ENCODE measurements around the gene PACS1.

Gene PACS1

GRCh38 chr11:66278363-66279091 is 208.5 kb downstream of the PACS1 start:
- no peak for DNase-seq

GRCh38 chr11:66279092-66279734 is 209.1 kb downstream of the PACS1 start:
- no peak for DNase-seq

DNA sequence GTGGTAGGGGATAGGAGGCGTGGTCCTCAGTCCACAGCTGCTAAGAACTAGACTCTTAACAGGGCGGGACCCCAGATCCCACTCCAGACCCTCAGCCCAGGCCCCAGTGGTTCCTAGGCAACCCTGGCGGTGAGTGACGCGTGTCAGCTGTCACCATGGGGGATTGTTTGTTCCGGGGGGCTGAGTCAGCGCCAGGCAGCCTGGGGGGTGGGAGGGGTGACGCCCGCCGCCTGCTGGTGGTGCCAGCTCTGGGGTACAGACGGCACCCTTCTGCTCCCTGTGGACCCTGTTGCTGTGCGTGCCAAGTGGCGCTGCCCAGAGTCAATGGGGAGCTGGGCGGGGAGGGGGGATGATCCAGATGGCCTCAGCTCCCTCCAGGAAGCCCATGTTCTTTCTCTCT is 210.4 kb downstream of the PACS1 start:
- no peak for DNase-seq

DNA sequence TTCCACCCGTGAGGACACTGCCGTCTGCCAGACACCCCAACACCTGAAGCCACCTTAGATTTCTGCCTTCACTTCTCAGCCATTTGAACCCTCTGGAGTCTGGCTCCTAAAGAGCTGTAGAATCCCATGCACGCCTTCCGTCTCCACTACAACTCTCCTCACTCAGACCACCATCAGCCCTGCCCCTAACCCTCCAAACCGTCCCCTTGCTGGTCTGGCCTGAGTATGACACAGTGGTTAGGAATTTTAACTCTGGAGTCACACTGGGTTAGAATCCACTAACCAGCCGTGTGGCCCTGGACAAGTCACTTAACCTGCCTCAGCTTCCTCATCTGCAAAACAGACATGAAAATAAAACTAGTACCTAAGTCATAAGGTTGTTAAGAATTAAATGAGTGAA is 210.9 kb downstream of the PACS1 start:
- DNase-seq, result no peak

DNA sequence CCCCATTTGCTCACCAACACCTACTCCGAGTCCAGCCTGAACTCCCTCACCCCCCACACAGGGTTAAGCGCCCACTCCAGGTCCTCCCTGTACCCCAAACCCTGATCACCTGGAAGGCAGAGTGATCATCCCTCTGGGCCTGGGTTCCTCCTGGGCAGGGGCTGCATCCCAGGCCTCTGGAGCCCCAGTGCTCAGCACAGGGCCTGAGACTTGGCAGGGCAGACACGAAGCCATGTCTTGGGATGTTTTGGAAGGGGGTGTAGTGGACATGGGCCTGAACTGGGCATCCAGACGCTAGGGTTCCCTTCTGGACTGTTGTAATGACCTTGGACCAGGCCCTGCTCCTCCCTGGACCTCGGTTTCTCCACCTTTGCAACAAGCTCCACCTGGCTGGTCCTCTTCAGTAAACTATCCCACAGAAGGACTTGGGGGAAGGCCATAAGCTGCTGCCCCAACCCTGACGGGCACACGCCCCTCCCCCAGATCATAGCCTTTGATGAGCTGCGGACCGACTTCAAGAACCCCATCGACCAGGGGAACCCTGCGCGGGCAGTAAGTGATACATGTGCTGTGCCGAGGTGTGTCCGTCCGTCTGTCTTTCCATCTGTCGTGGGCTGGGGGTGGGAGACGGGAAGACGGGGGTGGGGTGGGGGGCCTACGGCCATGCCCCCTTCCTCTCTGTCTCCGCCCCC is 211.8 kb downstream of the PACS1 start:
- DNase-seq, result no peak

DNA sequence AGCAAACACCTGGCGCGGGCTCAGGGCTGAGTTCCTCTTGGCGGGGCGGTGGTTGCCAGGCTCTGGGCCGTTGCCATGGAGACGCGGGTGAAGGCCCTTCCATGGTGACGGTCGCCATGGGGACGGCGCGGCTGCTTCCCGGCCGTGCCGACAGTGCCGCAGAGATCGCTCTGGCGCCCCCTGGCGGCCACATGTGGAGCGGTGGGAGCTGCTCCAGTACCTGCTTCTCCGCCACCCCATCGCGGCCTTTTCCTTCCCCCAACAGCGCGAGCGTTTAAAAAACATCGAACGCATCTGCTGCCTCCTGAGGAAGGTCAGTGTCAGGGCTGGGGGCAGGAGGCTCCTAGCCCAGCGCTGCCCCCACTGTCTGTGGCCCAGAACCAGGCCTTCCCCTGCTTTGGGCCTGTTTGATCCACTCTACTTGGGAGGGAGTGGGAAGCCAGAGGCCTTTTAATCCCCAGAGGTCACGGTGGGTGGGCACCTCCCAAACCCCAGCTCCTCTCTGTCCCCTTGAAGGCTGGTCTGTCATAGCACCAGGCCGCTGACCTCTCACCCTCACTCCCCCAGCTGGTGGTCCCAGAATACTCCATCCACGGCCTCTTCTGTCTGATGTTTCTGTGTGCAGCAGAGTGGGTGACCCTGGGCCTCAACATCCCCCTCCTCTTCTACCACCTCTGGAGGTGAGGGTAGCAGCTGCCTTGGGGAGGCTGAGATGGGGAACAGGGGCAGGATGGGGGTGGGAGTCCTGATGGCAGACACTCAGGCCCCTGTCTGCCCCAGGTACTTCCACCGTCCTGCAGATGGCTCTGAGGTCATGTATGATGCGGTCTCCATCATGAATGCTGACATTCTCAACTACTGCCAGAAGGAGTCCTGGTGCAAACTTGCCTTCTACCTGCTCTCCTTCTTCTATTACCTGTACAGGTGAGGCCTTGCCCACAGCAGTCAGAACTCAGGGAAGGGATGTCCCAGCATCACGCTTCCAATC is 212.7 kb downstream of the PACS1 start:
- DNase-seq, result peak; percentile 91 to 92

- DNase-seq, result no peak
These were observed 213.5 kb downstream of the PACS1 start for GRCh38 chr11:66283461-66284105.

GRCh38 chr11:66284526-66285078 is 214.5 kb downstream of the PACS1 start:
- no peak for DNase-seq

- DNase-seq, result no peak
These were observed 215.3 kb downstream of the PACS1 start for GRCh38 chr11:66285250-66285947.

DNA sequence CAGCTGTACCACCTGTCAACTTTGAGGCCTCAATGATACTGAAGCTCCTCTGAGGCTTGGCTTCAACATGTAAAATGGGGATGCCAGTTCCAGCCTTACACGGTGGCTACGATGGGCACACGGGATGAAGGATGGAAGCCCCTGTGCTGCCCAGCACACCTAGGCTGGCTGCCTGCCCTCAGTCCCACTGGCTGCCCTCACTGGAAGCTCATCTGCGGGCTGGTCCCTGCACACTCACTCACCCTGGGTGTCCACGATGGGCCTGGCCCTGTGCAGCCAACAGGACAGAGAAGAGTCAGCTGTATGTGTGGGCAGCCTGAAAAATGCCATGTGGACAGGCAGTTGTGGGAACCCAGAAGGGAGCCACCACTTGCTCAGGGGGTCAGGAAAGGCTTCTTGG is 216.6 kb downstream of the PACS1 start:
- DNase-seq, result no peak

DNA sequence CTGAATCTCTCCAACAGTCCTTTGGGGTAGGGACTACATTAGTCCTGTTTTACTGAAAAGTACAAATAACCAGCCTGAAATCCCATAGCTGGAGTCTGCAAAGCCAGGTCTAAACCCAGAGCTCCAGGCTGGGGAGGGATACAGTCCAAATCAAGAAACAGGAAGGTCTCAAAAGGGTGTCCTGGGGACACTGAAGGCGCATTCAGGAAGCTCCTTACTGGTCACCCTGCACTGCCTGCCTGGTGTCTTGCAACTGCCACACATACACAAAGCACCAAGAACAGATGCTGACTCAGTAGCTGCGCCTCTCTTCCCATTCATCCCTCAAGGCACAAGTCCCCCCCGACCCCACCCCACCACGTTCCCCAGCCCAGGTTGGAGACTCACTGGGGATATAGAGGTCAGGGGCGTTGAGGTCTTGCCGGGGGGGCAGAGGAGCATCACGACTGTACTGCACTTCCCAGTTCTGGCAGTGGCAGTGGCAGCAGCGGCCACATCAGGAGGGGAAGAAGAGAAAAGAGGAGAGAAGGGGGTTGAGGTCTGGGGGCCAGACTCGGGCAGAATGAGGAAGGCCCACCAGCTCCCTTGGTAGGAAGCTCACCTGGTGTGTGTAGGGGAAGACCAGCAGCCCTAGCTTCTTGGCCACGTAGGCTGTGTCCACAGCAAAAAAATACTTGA is 217.3 kb downstream of the PACS1 start:
- DNase-seq, result peak; percentile 34 to 63

DNA sequence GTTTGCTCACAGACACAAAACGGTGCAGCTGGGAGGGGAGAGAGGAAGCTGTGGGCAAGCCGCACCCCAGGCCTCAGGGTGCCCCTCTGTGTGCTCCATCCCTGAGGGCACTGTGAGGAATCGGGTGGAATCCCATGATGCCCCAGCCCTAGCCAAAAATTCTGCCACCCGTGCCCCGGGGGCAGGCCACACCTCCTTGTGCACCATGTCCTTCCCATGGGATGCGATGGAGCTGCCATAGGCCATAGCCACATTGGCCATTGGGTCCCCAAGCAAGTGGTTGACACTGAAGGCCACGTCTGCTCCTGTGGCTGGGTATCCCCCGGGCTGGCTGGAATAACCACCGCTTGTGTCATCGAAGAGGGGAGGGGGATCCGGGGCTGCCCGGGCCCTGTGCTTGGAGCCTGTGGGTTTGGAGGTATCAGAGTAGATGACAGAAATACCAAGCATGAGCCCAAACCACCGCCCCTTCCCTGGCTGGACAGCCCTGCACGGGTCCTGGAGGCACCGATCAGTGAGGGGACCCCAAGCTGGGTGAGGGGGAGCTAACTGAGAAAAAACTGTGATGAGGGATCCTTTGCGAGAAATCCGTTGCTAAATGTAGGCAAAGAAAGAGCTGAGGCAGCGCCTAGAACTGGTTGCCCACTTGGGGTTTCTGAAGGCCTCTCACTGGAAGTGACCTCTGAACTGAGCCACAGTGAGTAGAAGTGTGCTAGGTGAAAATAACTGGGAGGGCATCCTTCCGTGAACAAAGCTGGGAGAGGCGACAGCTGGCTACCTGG is 218.0 kb downstream of the PACS1 start:
- peak in 1 of 2 experiments; percentile 5 for DNase-seq

- peak; percentile 96 for DNase-seq
These were observed 218.8 kb downstream of the PACS1 start, which contains the start of gene YIF1A for GRCh38 chr11:66288671-66289547. Gene YIF1A (minus strand): TSS chr11:66289143. CDS start chr11:66288985, 158 bp downstream.

DNA sequence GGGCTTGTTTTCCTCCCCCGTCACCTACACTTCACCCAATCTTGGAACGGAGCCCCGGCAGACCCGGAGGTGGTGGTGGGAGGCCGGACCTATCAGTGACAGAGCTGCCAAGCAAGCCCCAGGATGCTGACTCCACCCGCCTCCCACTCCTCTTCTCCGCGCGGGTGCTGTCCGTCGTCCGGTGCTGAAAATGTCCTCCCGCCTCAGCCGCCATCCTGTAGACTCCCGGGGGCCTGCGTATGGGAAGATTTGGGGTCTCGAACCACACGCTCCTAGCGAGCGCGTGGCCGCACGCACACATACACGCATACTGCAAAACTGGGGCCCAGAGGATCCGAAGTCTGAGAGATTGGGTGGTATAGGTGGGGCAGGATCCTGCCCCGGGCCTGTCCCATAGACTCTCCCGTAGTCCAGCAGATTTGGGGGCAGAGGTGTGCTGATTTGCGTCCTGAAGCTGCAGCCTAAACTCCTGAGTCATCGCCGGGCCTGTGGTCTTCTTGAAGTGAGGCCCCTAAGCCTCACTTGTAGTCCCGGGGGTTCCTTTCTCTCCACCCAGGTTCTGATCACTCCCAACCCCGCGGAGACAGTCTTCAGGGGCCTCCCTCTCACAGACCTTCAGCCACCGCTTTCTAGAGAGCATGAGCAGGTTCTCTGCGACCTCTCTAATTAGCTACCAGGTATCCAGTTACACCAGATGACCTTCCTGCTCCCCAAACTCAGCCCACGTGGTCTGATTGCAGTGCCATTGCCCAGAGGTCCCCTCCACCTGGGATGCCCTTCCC is 219.7 kb downstream of the PACS1 start:
- peak; percentile 52 to 56 for DNase-seq

GRCh38 chr11:66290330-66290621 is 220.2 kb downstream of the PACS1 start:
- DNase-seq, result no peak

- no peak for DNase-seq
These were observed 221.2 kb downstream of the PACS1 start for GRCh38 chr11:66291303-66291705.

GRCh38 chr11:66291706-66292542 is 221.9 kb downstream of the PACS1 start, which contains the start of gene TMEM151A:
Gene TMEM151A (plus strand): TSS chr11:66291894. CDS start chr11:66292014, 120 bp downstream.
- no peak for DNase-seq
